OCI-LY7 (cell line): ENCODE measurements around the gene DIP2C. TPM values are rescaled to one million over a fixed set of nuclear protein-coding genes. Genes with fewer than 3 reads are reported as not detected.

Experiments
- BruUV-seq: library from RNA; stranded (reverse); fragments of 400-500 nt; replicated peaks from 2 replicates; lab custom pipeline; 2021; lab: Mats Ljungman, UMichigan
- CTCF ChIA-PET: fragments of 300-600 bp; sonication (Branson Sonifier 250); formaldehyde crosslinking; loops from one replicate; lab custom pipeline; 2022; ENCODE audit warnings: antibody characterized with exemption; ENCODE audit not compliant: unreplicated experiment; lab: Charles Lee
- POLR2A ChIA-PET: fragments of 300-600 bp; sonication (Branson Sonifier 250); formaldehyde crosslinking; loops from one replicate; lab custom pipeline; 2022; ENCODE audit warnings: antibody characterized with exemption; lab: Charles Lee
- DNase-seq: peaks from one replicate; pipeline ENCODE4 v3.0.0-alpha.2; 2015; ENCODE audit warnings: low spot score
- H2AFZ ChIP-seq: fragments of 200-600 bp; sonication (generic), shearing (Covaris generic); 2 replicates; pipeline ENCODE4 v1.6.1; 2014; ENCODE audit warnings: mild to moderate bottlenecking, antibody characterized with exemption, low read length, moderate library complexity
- H3K27ac ChIP-seq: fragments of 200-600 bp; sonication (generic); 2 replicates; pipeline ENCODE4 v1.5.1; 2014; ENCODE audit warnings: mixed run types, low read depth, mild to moderate bottlenecking, moderate library complexity, low read length, inconsistent platforms; ENCODE audit not compliant: poor library complexity, severe bottlenecking
- H3K36me3 ChIP-seq: fragments of 200-600 bp; sonication (generic); 2 replicates; pipeline ENCODE4 v1.6.1; 2014; ENCODE audit warnings: mild to moderate bottlenecking, antibody characterized with exemption, low read length, moderate library complexity, mixed read lengths; ENCODE audit not compliant: insufficient read depth
- H3K4me1 ChIP-seq: fragments of 200-600 bp; sonication (generic); 2 replicates; pipeline ENCODE4 v1.5.1; 2014; ENCODE audit warnings: mild to moderate bottlenecking, low read length; ENCODE audit not compliant: insufficient read depth, poor library complexity, severe bottlenecking
- H3K4me2 ChIP-seq: fragments of 200-600 bp; sonication (generic); 2 replicates; pipeline ENCODE4 v1.6.1; 2014; ENCODE audit warnings: mild to moderate bottlenecking, low read length
- H3K4me3 ChIP-seq: fragments of 200-600 bp; sonication (generic); 2 replicates; pipeline ENCODE4 v1.5.1; 2014; ENCODE audit warnings: mild to moderate bottlenecking, low read depth, low read length; ENCODE audit not compliant: poor library complexity, severe bottlenecking
- H3K79me2 ChIP-seq: fragments of 200-600 bp; sonication (generic); 2 replicates; pipeline ENCODE4 v1.6.1; 2016; ENCODE audit warnings: low read depth, mild to moderate bottlenecking, low read length, moderate library complexity, mixed read lengths; ENCODE audit not compliant: insufficient read depth
- H3K9me2 ChIP-seq: fragments of 200-600 bp; sonication (generic); 2 replicates; pipeline ENCODE4 v1.6.1; 2016; ENCODE audit warnings: mild to moderate bottlenecking, low read length, mixed read lengths; ENCODE audit not compliant: insufficient read depth
- H3K9me3 ChIP-seq: fragments of 200-600 bp; sonication (generic); 2 replicates; pipeline ENCODE4 v1.6.1; 2014; ENCODE audit warnings: mild to moderate bottlenecking, mixed run types, low read length, mixed read lengths
- H4K20me1 ChIP-seq: fragments of 200-600 bp; sonication (generic); 2 replicates; pipeline ENCODE4 v1.6.1; 2014; ENCODE audit warnings: mild to moderate bottlenecking, antibody characterized with exemption, low read length, moderate library complexity, mixed read lengths; ENCODE audit not compliant: insufficient read depth
- EZH2phosphoT487 ChIP-seq: fragments of 200-600 bp; sonication (generic); IDR thresholded peaks from 2 replicates; pipeline ENCODE4 v1.6.1; 2018; ENCODE audit warnings: low read depth, borderline replicate concordance, mild to moderate bottlenecking, mixed run types, antibody characterized with exemption, low read length, moderate library complexity, mixed read lengths
- intact Hi-C: fragments of 100-400 bp; cut with micrococcal nuclease; formaldehyde crosslinking; loops from one replicate; pipeline ENCODE4 v1.10.0; 2022; ENCODE audit not compliant: unreplicated experiment
- total RNA-seq, 2 experiments: library from RNA; depleted of rRNA in 1 of 2; stranded (reverse); fragments of >200 nt in 1 of 2; shearing (Covaris generic) in 1 of 2; gene quantifications; 2 replicates each; pipeline ENCODE4 v1.2.3, GENCODE V29; 2014 to 2022
- TF ChIP-seq, protein P1 (sequence below): fragments of 200-600 bp; sonication (generic); conservative IDR thresholded peaks from 2 replicates; pipeline ENCODE4 v1.5.1; 2014; ENCODE audit warnings: mild to moderate bottlenecking, antibody characterized with exemption, low read length, moderate library complexity, mixed read lengths

The DIP2C gene
- total RNA-seq, 2 experiments from 2014 or later = 10.9 to 29.5 TPM

DNA sequence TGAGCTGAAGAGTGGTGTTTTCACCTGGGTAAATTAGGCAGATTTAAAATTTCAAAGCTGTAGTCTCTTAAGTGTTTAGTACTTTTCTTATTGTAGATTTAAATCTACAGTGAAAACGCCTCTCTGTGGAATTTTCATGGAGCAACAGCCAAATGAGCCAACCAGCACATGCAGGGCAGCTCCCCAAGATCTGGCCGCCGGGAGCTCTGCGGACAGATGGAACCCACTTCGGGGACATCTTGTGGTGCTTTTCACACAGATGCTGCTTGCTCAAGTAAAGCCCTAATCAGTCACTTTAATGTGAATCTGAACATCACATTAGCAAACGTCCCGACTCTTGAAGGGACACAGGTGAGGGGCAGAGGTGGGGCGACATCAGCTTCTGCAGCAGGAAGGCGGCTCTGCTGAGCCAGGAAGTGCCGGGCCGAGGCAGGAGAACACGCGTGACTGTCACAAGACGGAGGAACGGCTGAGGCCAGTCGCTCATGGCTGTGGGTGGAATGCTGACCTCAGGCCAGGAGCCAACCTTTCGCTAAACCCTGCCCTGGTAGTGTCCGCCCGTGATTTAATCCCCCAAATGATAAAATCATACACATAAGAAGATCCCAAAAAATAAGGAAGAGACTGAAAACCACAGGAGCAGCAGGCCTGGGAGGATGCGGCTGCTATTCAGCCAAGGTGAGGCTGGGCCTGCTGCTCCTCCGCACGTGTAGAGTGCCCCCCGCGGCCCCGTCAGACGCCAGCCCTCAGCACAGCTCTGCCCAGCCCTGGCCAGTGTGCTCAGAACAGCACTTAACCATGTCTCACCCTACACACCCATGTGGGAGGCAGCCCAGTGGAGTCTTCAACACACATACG, 297.4 kb downstream of the DIP2C start:
- Histone ChIP-seq H3K36me3 (peaks cover 22% of the 10 kb centered on the region; the same call in 1 of the 2 replicates), H3K27ac (no peak overlapping the region), H3K4me1 (peaks cover 18% of the 10 kb centered on the region), H3K9me2 (no peaks in the 10 kb centered on the region), H3K9me3 (no peaks in the 10 kb centered on the region), H3K4me3 (no peak overlapping the region), H3K79me2 (no peaks in the 10 kb centered on the region), H3K4me2 (no peak overlapping the region), H2AFZ (no peak overlapping the region), H4K20me1 (no peaks in the 10 kb centered on the region)
- intact Hi-C loops = loop anchor here (10.0 kb wide), 1 partner anchor 143 kb away; no protein-coding TSS in a partner anchor
- TF ChIP-seq, protein P1, sequence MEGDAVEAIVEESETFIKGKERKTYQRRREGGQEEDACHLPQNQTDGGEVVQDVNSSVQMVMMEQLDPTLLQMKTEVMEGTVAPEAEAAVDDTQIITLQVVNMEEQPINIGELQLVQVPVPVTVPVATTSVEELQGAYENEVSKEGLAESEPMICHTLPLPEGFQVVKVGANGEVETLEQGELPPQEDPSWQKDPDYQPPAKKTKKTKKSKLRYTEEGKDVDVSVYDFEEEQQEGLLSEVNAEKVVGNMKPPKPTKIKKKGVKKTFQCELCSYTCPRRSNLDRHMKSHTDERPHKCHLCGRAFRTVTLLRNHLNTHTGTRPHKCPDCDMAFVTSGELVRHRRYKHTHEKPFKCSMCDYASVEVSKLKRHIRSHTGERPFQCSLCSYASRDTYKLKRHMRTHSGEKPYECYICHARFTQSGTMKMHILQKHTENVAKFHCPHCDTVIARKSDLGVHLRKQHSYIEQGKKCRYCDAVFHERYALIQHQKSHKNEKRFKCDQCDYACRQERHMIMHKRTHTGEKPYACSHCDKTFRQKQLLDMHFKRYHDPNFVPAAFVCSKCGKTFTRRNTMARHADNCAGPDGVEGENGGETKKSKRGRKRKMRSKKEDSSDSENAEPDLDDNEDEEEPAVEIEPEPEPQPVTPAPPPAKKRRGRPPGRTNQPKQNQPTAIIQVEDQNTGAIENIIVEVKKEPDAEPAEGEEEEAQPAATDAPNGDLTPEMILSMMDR = no peak
- no peak for TF ChIP-seq EZH2phosphoT487
- no TSS peak for BruUV-seq
- DNase-seq = no peak
- ChIA-PET POLR2A (no interaction called here), CTCF (no interaction called here)

DNA sequence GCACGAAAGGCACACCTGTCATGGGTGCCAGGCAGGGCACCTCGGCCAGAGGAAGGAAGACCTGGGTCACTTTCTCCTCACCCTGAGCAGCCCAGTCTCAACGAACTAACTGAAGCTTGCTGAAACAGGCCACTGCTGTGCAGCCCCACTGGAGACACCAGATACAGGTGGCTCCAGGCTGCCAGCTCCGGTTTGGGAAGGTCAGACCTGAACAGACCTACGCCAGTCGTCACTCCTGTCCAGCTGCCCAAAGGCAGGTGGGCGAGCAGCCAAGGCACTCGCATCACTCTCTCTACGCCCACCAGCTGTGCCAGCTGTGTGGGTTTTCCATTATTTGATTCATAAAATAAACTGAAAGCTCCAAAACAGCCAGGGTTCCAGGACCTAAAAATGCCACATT, 298.2 kb downstream of the DIP2C start:
- Histone ChIP-seq H3K4me1 (peaks cover 10% of the 10 kb centered on the region), H3K9me3 (no peaks in the 10 kb centered on the region), H3K27ac (no peak overlapping the region), H3K79me2 (no peaks in the 10 kb centered on the region), H3K36me3 (peaks cover 29% of the 10 kb centered on the region; the same call in 1 of the 2 replicates), H3K4me2 (no peak overlapping the region), H2AFZ (no peak overlapping the region), H4K20me1 (no peaks in the 10 kb centered on the region), H3K4me3 (no peak overlapping the region), H3K9me2 (no peaks in the 10 kb centered on the region)
- intact Hi-C loops = loop anchor here (10.0 kb wide), 1 partner anchor 143 kb away; no protein-coding TSS in a partner anchor
- TF ChIP-seq, protein P1 = no peak
- TF ChIP-seq EZH2phosphoT487 = no peak
- no peak for DNase-seq
- BruUV-seq = no TSS peak
- ChIA-PET CTCF (no interaction called here), POLR2A (no interaction called here)
